BLaER1 treated with 17β-estradiol and CSF1 and Interleukin-3, amounts not matched to agents 10 nM and 100 nM (cell line): ENCODE data around the gene MAGI2.

Experiments
- H3K27ac ChIP-seq, 11 experiments: shearing (Covaris generic); formaldehyde crosslinking; 2 replicates each; pipeline ENCODE4 v1.8.1; 2022
- H3K27me3 ChIP-seq, 11 experiments: shearing (Covaris generic); formaldehyde crosslinking; 2 replicates each; pipeline ENCODE4 v1.8.1; 2022
- H3K36me3 ChIP-seq, 11 experiments: shearing (Covaris generic); formaldehyde crosslinking; 2 replicates each; pipeline ENCODE4 v1.8.1; 2022
- H3K4me1 ChIP-seq, 10 experiments: shearing (Covaris generic); formaldehyde crosslinking; 2 replicates each; pipeline ENCODE4 v1.8.1; 2022
- H3K4me2 ChIP-seq, 11 experiments: shearing (Covaris generic); formaldehyde crosslinking; 2 replicates each; pipeline ENCODE4 v1.8.1; 2022
- H3K4me3 ChIP-seq, 10 experiments: shearing (Covaris generic); formaldehyde crosslinking; 2 replicates each; pipeline ENCODE4 v1.8.1; 2022
- H3K9ac ChIP-seq, 11 experiments: shearing (Covaris generic); formaldehyde crosslinking; 2 replicates each; pipeline ENCODE4 v1.8.1; 2022
- H3K9me3 ChIP-seq, 11 experiments: shearing (Covaris generic); formaldehyde crosslinking; replicated peaks in 1 of 11; 2 replicates each; pipeline ENCODE4 v1.8.1; 2022
- H4K20me1 ChIP-seq, 11 experiments: shearing (Covaris generic); formaldehyde crosslinking; 2 replicates each; pipeline ENCODE4 v1.8.1; 2022
- Cebpa-rat ChIP-seq, 11 experiments: shearing (Covaris generic); IDR thresholded peaks; 2 replicates each; pipeline ENCODE4 v1.8.1; 2022

MAGI2 gene

DNA sequence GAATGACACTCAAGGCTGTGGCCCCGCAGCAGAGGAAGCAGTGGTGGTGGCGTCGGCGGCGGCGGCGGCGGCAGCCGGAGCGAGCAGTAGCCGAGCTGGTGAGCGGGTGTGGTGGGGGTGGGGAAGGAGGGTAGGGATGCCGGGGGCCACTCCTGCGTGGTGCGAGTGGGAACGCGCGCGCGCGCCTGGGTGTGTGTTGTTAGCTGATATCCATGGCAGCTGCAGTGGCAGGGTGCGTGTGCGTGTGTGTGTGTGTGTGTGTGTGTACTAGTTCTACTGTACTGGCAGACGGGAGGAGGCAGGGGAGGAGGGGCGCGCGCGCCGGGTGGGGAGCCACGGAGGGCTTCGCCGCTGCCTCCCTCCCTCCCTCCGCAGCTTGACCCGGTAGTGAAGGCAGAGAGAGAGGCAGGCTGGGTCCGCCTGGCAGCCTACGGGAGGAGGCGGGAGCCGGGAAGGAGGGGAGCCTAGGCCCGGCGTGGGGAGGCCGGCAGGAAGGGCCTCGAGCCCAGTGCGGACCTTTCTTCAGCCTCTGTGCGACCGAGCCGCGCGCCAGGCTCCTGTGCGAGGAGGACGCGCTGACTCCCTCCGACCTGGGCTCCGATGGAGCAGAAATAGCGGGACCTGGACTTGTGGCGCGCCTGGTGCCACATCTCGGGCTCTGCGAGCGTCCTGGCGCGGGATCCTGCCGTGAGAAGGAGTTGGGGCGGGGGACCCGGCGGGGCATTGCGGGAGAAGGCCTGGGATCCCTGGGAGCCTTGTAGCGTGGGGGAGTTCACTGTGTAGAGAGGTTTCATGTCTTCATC lies at the start of gene MAGI2:
MAGI2 (minus strand) TSS at position 110 of the 803 bp plus-strand sequence. CDS start 347 bp downstream, outside the sequence.
- Histone ChIP-seq H3K4me3 (no peak within 1 kb of the TSS), H3K36me3 (no peaks in the 10 kb centered on the region), H3K4me2 (no peak within 1 kb of the TSS), H3K4me1 (no peaks in the 10 kb centered on the region), H3K27me3 (no peaks in the 10 kb centered on the region), H3K9ac (no peak within 1 kb of the TSS), H4K20me1 (no peaks in the 10 kb centered on the region), H3K9me3 (peaks cover 23 to 30% (median 28%) of the 10 kb centered on the region in 11 experiments; a peak in 19 of 22 replicates), H3K27ac (no peak within 1 kb of the TSS)
- no peak for TF ChIP-seq Cebpa-rat (IDR thresholded peaks at IDR 0.05)

DNA sequence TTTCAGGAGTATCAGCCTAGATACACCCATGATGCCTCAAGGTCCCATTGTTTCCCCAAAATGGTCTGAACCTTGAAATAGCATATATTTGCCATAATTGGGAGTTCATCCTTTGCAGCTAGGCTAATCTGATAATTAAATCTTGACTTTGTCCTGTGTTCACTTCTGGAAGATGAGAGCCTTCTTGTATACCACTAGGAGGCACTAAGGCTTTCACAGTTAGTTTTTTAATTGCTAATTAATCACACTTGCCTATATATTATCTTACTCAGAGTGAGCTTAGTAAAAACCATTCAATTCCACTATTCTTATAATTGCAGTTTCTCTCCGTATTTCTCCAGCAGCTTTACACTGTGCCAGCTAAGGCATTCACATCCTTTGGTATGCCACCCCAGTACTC lies 48.7 kb upstream of the MAGI2 start:
- Histone ChIP-seq H3K9me3 (no peaks in the 10 kb centered on the region), H3K4me1 (no peaks in the 10 kb centered on the region), H3K4me3 (no peak overlapping the region), H3K27me3 (no peaks in the 10 kb centered on the region), H3K9ac (no peak overlapping the region), H3K27ac (no peak overlapping the region), H3K4me2 (no peak overlapping the region), H4K20me1 (no peaks in the 10 kb centered on the region), H3K36me3 (no peaks in the 10 kb centered on the region)
- no peak for TF ChIP-seq Cebpa-rat (IDR thresholded peaks at IDR 0.05)

DNA sequence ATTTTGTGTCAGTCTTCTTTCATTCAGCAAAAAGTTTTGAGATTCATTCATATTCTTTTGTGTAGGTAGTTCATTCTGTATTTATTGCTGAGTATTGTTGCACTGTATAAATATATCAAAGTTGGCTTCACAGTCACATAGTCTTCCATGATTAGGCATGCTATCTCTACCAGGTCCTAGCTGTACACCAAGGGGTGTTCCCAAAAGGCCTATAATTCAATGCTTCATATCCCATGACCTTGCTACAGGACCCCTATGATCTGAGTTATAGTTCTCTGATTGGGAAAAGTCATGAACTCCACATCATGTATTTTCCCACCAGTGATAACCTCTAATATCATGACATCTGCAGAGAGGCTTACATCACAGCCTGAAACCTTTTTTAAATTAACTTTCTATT lies 47.3 kb upstream of the MAGI2 start:
- H3K4me3 ChIP-seq, result no peak overlapping the region
- H3K4me2 ChIP-seq, result no peak overlapping the region
- no peaks in the 10 kb centered on the region for H3K27me3 ChIP-seq
- no peaks in the 10 kb centered on the region for H3K9me3 ChIP-seq
- no peak overlapping the region for H3K9ac ChIP-seq
- H3K4me1 ChIP-seq, result no peaks in the 10 kb centered on the region
- no peaks in the 10 kb centered on the region for H3K36me3 ChIP-seq
- TF ChIP-seq Cebpa-rat (IDR thresholded peaks at IDR 0.05), result no peak
- H4K20me1 ChIP-seq, result no peaks in the 10 kb centered on the region
- H3K27ac ChIP-seq, result no peak overlapping the region

DNA sequence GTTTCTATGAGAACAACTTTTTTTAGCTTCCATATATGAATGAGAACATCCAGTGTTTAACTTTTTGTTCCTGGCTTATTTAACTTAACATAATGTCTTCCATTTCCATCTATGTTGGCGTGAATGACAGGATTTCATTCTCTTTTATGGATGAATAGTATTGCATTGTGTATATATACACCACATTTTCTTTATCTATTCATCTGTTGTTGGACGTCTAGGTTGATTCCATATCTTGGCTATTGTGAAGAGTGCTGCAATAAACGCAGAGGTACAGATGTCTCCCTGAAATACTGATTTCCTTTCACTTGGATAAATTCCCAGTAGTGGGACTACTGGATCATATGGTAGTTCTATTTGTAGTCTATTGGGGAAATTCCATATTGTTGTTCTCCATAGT lies 44.3 kb upstream of the MAGI2 start:
- TF ChIP-seq Cebpa-rat (IDR thresholded peaks at IDR 0.05), result no peak
- H3K9ac ChIP-seq, result no peak overlapping the region
- no peak overlapping the region for H3K4me3 ChIP-seq
- no peak overlapping the region for H3K4me2 ChIP-seq
- H3K27me3 ChIP-seq, result no peaks in the 10 kb centered on the region
- H3K9me3 ChIP-seq, result no peaks in the 10 kb centered on the region
- H3K4me1 ChIP-seq, result no peaks in the 10 kb centered on the region
- no peak overlapping the region for H3K27ac ChIP-seq
- H4K20me1 ChIP-seq, result no peaks in the 10 kb centered on the region
- H3K36me3 ChIP-seq, result no peaks in the 10 kb centered on the region

DNA sequence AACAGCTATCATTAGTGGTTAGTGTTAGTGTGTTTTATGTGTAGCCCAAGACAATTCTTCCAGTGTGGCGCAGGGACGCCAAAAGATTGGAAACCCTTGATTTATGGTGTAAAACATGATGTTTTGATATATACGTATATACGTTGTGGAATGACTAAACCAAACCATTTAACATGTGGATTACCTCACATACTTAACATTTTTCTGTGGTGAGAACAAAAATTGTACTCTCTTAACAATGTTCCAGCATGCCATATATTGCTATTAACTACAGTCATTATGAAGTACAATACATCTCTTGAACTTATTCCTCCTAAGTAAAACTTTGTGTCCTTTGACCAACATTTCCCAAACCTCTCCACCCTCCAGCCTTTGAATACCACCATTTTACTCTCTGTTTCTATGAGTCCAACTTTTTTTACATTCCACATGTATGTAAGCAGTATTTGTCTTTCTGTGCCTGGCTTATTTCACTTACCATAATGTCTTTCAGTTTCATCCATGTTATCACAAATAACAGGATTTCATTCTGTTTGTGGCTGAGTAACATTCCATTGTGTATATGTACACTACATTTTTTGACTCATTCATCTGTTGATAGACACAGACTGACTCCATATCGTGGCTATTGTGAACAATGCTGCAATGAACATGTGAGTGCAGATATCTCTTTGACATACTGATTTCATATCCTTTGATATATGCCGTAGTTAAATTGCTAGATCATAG lies 42.2 kb upstream of the MAGI2 start:
- no peaks in the 10 kb centered on the region for H3K36me3 ChIP-seq
- TF ChIP-seq Cebpa-rat (IDR thresholded peaks at IDR 0.05), result no peak
- no peaks in the 10 kb centered on the region for H3K4me1 ChIP-seq
- no peaks in the 10 kb centered on the region for H4K20me1 ChIP-seq
- no peaks in the 10 kb centered on the region for H3K9me3 ChIP-seq
- H3K27ac ChIP-seq, result no peak overlapping the region
- H3K9ac ChIP-seq, result no peak overlapping the region
- H3K4me2 ChIP-seq, result no peak overlapping the region
- H3K27me3 ChIP-seq, result no peaks in the 10 kb centered on the region
- no peak overlapping the region for H3K4me3 ChIP-seq

DNA sequence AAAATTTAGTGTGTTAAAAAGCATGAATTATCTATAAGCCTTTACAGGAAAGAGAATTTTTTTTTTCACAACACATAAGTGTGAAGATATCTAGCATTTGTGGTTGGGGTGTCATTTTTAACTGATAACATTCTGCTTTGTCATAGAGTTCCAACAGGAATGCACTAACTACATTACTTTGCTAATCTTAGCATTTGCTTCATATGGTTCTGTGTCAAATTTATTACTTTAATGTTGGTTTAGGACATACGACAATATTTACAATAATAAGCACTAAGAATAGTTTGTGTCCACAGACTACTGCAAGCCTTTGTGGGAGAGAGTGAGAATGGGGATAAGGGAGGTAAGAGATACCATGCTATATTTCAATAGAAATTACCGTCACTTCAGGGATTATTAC lies 40.6 kb upstream of the MAGI2 start:
- no peak for TF ChIP-seq Cebpa-rat (IDR thresholded peaks at IDR 0.05)
- Histone ChIP-seq H3K9me3 (no peaks in the 10 kb centered on the region), H3K27me3 (no peaks in the 10 kb centered on the region)

DNA sequence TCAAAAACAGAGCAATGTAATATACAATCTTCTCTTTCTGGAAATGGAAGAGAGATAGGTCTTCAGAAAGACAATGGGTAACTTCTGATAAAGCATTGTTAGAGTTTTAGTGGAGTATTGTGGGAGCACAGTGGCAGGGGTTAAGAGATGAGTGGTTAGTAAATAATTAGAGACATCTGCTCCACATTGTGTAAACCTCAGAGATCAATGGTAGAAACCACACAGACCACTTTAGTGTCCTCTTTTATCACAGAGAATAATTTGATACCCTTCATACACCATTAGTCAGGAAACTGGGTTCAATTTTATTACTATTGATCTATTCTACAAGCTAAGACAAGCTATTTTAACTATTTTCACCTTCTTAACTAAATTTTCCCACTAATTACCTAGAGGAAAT lies 35.9 kb upstream of the MAGI2 start:
- H4K20me1 ChIP-seq, result no peaks in the 10 kb centered on the region
- no peaks in the 10 kb centered on the region for H3K4me1 ChIP-seq
- no peak overlapping the region for H3K4me3 ChIP-seq
- no peak overlapping the region for H3K4me2 ChIP-seq
- TF ChIP-seq Cebpa-rat (IDR thresholded peaks at IDR 0.05), result no peak
- H3K9ac ChIP-seq, result no peak overlapping the region
- H3K36me3 ChIP-seq, result no peaks in the 10 kb centered on the region
- no peaks in the 10 kb centered on the region for H3K9me3 ChIP-seq
- H3K27ac ChIP-seq, result no peak overlapping the region
- no peaks in the 10 kb centered on the region for H3K27me3 ChIP-seq

More for the DNA sequence above, 40.6 kb upstream of the MAGI2 start:
- Histone ChIP-seq H3K4me3 (no peak overlapping the region), H3K27ac (no peak overlapping the region), H4K20me1 (no peaks in the 10 kb centered on the region), H3K4me1 (no peaks in the 10 kb centered on the region), H3K36me3 (no peaks in the 10 kb centered on the region), H3K9ac (no peak overlapping the region), H3K4me2 (no peak overlapping the region)

DNA sequence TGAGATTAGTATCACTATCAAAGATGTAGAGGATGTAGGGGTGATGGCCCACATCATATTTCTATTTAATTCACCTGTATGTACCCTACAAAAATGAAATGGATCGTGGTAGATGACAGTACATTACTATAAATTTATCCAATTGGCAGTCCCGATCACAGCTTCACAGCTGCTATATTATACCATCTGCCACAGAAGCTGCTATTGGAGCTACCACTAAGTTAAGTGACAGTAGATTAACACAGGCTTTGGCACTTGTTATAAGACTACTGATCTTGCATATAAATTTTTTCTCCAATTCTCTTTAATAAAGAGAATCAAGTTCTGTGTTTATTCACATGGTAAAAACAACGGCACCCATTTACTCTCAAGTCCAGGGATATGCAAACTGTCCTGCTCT lies 24.9 kb upstream of the MAGI2 start:
- Histone ChIP-seq H3K27ac (no peak overlapping the region), H3K4me2 (no peak overlapping the region), H3K9ac (no peak overlapping the region), H3K4me1 (no peaks in the 10 kb centered on the region), H4K20me1 (no peaks in the 10 kb centered on the region), H3K4me3 (no peak overlapping the region), H3K36me3 (no peaks in the 10 kb centered on the region), H3K9me3 (no peaks in the 10 kb centered on the region), H3K27me3 (no peaks in the 10 kb centered on the region)
- no peak for TF ChIP-seq Cebpa-rat (IDR thresholded peaks at IDR 0.05)

DNA sequence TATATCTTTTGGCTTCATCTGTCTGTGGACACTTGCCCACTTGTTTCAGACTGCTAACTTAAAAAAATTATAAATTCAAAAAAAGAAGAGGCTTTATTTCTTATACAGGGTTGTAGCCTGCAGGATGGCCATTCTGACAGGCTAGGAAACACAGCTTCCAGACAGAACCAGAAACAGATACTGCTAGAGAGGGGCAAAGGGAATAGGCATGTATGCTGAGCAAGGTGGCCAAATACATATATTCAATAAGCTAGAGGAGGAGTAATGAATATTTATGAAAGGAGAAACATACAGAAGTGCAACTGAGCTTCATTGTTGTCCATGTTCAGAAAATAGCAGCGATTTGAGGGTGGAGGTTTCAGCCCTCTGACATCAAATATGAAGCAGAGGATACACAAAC lies 22.0 kb upstream of the MAGI2 start:
- Histone ChIP-seq H3K27ac (no peak overlapping the region), H3K36me3 (no peaks in the 10 kb centered on the region), H4K20me1 (no peaks in the 10 kb centered on the region), H3K9me3 (no peaks in the 10 kb centered on the region), H3K4me2 (no peak overlapping the region), H3K9ac (no peak overlapping the region), H3K4me1 (no peaks in the 10 kb centered on the region), H3K27me3 (no peaks in the 10 kb centered on the region), H3K4me3 (no peak overlapping the region)
- no peak for TF ChIP-seq Cebpa-rat (IDR thresholded peaks at IDR 0.05)

DNA sequence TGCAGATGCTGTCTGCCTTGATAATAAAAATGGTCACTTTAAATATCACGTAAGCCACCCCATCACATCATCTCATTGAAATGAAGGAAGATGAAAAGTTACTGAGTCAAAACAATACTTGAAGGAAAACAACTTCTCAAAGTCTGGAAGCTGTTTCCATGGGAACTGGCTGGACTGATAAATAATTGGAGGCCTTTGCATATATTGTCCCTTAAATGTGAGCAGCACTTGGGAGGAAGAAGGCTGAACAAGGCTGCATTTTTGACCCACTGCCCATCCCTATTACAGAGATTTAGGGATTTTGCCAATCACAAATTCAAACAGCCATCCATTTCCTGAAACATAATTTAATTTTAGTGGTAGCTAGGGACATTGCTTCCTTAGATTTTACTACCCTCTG lies 18.2 kb upstream of the MAGI2 start:
- Histone ChIP-seq H3K27ac (no peak overlapping the region), H3K27me3 (no peaks in the 10 kb centered on the region), H3K36me3 (no peaks in the 10 kb centered on the region), H3K4me2 (no peak overlapping the region), H3K9ac (no peak overlapping the region), H3K4me3 (no peak overlapping the region), H4K20me1 (no peaks in the 10 kb centered on the region), H3K9me3 (no peaks in the 10 kb centered on the region), H3K4me1 (no peaks in the 10 kb centered on the region)
- no peak for TF ChIP-seq Cebpa-rat (IDR thresholded peaks at IDR 0.05)
